GM23338 (cell line): ENCODE measurements around the gene DCAF12. TPM values are rescaled to one million over a fixed set of nuclear protein-coding genes. Genes with fewer than 3 reads are reported as not detected.

ENCODE experiments used
- ATAC-seq: fragments of 200-7000 bp; cut with Tn5 transposase; 3 replicates; pipeline ENCODE4 v1.9.1; 2020
- DNase-seq: peaks from one replicate; pipeline ENCODE4 v3.0.0-alpha.2; 2015; ENCODE audit warnings: low spot score
- H2AFZ ChIP-seq: fragments of 200-600 bp; sonication (generic); 2 replicates; pipeline ENCODE4 v1.8.0; 2016; ENCODE audit warnings: antibody characterized with exemption, mild to moderate bottlenecking, moderate library complexity
- H3F3A ChIP-seq: fragments of 200-600 bp; sonication (generic); replicated peaks from 2 replicates; pipeline ENCODE4 v1.8.0; 2017; ENCODE audit warnings: antibody characterized with exemption, mixed run types, low read depth
- H3K27ac ChIP-seq: fragments of 200-600 bp; sonication (generic); 2 replicates; pipeline ENCODE4 v1.6.1; 2016; ENCODE audit warnings: low read depth
- H3K27me3 ChIP-seq: fragments of 200-600 bp; sonication (generic); 2 replicates; pipeline ENCODE4 v1.8.0; 2016; ENCODE audit warnings: mild to moderate bottlenecking, mixed run types, moderate library complexity; ENCODE audit not compliant: insufficient read depth
- H3K36me3 ChIP-seq: fragments of 200-600 bp; sonication (generic); 2 replicates; pipeline ENCODE4 v1.8.0; 2016; ENCODE audit warnings: mild to moderate bottlenecking; ENCODE audit not compliant: insufficient read depth
- H3K4me1 ChIP-seq: fragments of 200-600 bp; sonication (generic); 2 replicates; pipeline ENCODE4 v1.8.0; 2016; ENCODE audit warnings: mild to moderate bottlenecking, moderate library complexity; ENCODE audit not compliant: insufficient read depth
- H3K4me2 ChIP-seq: fragments of 200-600 bp; sonication (generic); 2 replicates; pipeline ENCODE4 v1.7.1; 2017; ENCODE audit warnings: mixed run types
- H3K4me3 ChIP-seq: fragments of 200-600 bp; sonication (generic); 2 replicates; pipeline ENCODE4 v1.6.1; 2016; ENCODE audit warnings: mixed run types
- H3K79me2 ChIP-seq: fragments of 200-600 bp; sonication (generic); replicated peaks from 2 replicates; pipeline ENCODE4 v1.8.0; 2017; ENCODE audit warnings: mild to moderate bottlenecking; ENCODE audit not compliant: insufficient read depth
- H3K9me2 ChIP-seq: fragments of 200-600 bp; sonication (generic); 2 replicates; pipeline ENCODE4 v1.8.0; 2017; ENCODE audit not compliant: insufficient read depth
- H4K20me1 ChIP-seq: fragments of 200-600 bp; sonication (generic); replicated peaks from 2 replicates; pipeline ENCODE4 v1.8.0; 2017; ENCODE audit warnings: mild to moderate bottlenecking; ENCODE audit not compliant: insufficient read depth
- H3K27ac Mint-ChIP-seq: 2 replicates; pipeline ENCODE4 v1.8.0; 2020; ENCODE audit warnings: inconsistent platforms, mild to moderate bottlenecking, moderate library complexity, mixed read lengths
- H3K27me3 Mint-ChIP-seq: 3 replicates; pipeline ENCODE4 v1.8.0; 2022; ENCODE audit warnings: low read depth, mild to moderate bottlenecking, moderate library complexity, mixed read lengths, inconsistent platforms; ENCODE audit not compliant: insufficient read depth, poor library complexity
- H3K36me3 Mint-ChIP-seq: 3 replicates; pipeline ENCODE4 v1.8.0; 2021; ENCODE audit warnings: low read depth, mild to moderate bottlenecking, inconsistent platforms, moderate library complexity, mixed read lengths
- H3K4me1 Mint-ChIP-seq: 3 replicates; pipeline ENCODE4 v1.8.0; 2020; ENCODE audit warnings: mild to moderate bottlenecking, inconsistent platforms, mixed read lengths
- H3K4me3 Mint-ChIP-seq: 3 replicates; pipeline ENCODE4 v1.8.0; 2021; ENCODE audit warnings: moderate library complexity, mild to moderate bottlenecking, inconsistent platforms, mixed read lengths
- H3K9me3 Mint-ChIP-seq: 3 replicates; pipeline ENCODE4 v1.8.0; 2020; ENCODE audit warnings: moderate library complexity, mild to moderate bottlenecking, inconsistent platforms, mixed read lengths
- CREB1 ChIP-seq: fragments of 250-450 bp; sonication (Bioruptor Pico); IDR thresholded peaks from 2 replicates; pipeline ENCODE4 v1.5.0; 2020; ENCODE audit warnings: low read depth, mild to moderate bottlenecking, moderate library complexity
- EZH2 ChIP-seq: fragments of 200-600 bp; sonication (generic); IDR thresholded peaks from one replicate; pipeline ENCODE4 v1.8.0; 2017; ENCODE audit warnings: antibody characterized with exemption, mild to moderate bottlenecking, low read depth; ENCODE audit not compliant: unreplicated experiment
- EZH2phosphoT487 ChIP-seq: fragments of 200-600 bp; sonication (generic); IDR thresholded peaks from one replicate; pipeline ENCODE4 v1.8.1; 2018; ENCODE audit warnings: antibody characterized with exemption; ENCODE audit not compliant: unreplicated experiment
- JUNB ChIP-seq: IDR thresholded peaks from one replicate; pipeline ENCODE4 v1.6.1; 2016; ENCODE audit warnings: antibody characterized with exemption; ENCODE audit not compliant: unreplicated experiment
- NANOG ChIP-seq: IDR thresholded peaks from 2 replicates; pipeline ENCODE4 v1.6.1; 2016; ENCODE audit warnings: antibody characterized with exemption, borderline replicate concordance
- REST ChIP-seq: IDR thresholded peaks from one replicate; pipeline ENCODE4 v1.6.1; 2018; ENCODE audit warnings: antibody characterized with exemption; ENCODE audit not compliant: unreplicated experiment
- STAT1 ChIP-seq: IDR thresholded peaks from one replicate; pipeline ENCODE4 v1.6.1; 2016; ENCODE audit warnings: antibody characterized with exemption; ENCODE audit not compliant: unreplicated experiment
- ZNF114 ChIP-seq: fragments of 250-450 bp; sonication (Bioruptor Pico); IDR thresholded peaks from 2 replicates; pipeline ENCODE4 v1.5.0; 2020; ENCODE audit warnings: mild to moderate bottlenecking, moderate library complexity
- ZNF331 ChIP-seq: fragments of 250-450 bp; sonication (Bioruptor Pico); IDR thresholded peaks from 2 replicates; pipeline ENCODE4 v1.5.0; 2020; ENCODE audit warnings: low read depth, mild to moderate bottlenecking, moderate library complexity
- polyA plus RNA-seq: library from polyadenylated mRNA; unstranded; fragments of >200 nt; fragmentation: Nextera tagmentation; extraction: Ambion mirVana; gene quantifications from 2 replicates; pipeline ENCODE4 v1.2.1, GENCODE V29; 2016
- total RNA-seq: library from RNA; depleted of rRNA; stranded (reverse); fragments of >200 nt; shearing (Covaris generic); gene quantifications from 2 replicates; pipeline ENCODE4 v1.2.3, GENCODE V29; 2014
- TF ChIP-seq, protein P1 (sequence below): IDR thresholded peaks from 2 replicates; pipeline ENCODE4 v1.6.1; 2016; ENCODE audit warnings: antibody characterized with exemption
- TF ChIP-seq, protein P2 (sequence below), 2 experiments: fragments of 200-600 bp in 1 of 2; sonication (generic) in 1 of 2; conservative IDR thresholded peaks; 2 replicates each; pipeline versions ENCODE4 v1.5.1 to v1.6.1; 2016 to 2017; ENCODE audit warnings: antibody characterized with exemption in 2 of 2, low read depth in 2 of 2, mild to moderate bottlenecking in 2 of 2, moderate library complexity in 1 of 2

The DCAF12 gene
- total and polyA plus RNA-seq, 2 experiments from 2014 or later: 9.5 to 20.7 TPM

GRCh38 chr9:34037626-34038025, 88.9 kb downstream of the DCAF12 start:
- Mint-ChIP-seq H3K27me3 (peaks cover 6% of the 10 kb centered on the region), H3K4me3 (no peak overlapping the region), H3K27ac (no peak overlapping the region), H3K4me1 (no peaks in the 10 kb centered on the region; the same call in 2 of the 3 replicates), H3K9me3 (peaks cover 12% of the 10 kb centered on the region; the same call in 2 of the 3 replicates), H3K36me3 (peaks cover 68% of the 10 kb centered on the region)
- ATAC-seq (no peak), DNase-seq (no peak)
- Histone ChIP-seq H3K9me2 (no peaks in the 10 kb centered on the region), H3K4me1 (no peaks in the 10 kb centered on the region), H3K36me3 (peaks cover 11% of the 10 kb centered on the region), H3K79me2 (peaks cover 91% of the 10 kb centered on the region), H2AFZ (no peak overlapping the region), H4K20me1 (peaks cover 35% of the 10 kb centered on the region), H3K27ac (no peak overlapping the region), H3K4me2 (no peak overlapping the region), H3K27me3 (no peaks in the 10 kb centered on the region), H3F3A (no peaks in the 10 kb centered on the region), H3K4me3 (no peak overlapping the region)
- no peak for TF ChIP-seq ZNF114 (CRISPR knock-in tag)
- no peak for TF ChIP-seq EZH2phosphoT487
- TF ChIP-seq, protein P1, sequence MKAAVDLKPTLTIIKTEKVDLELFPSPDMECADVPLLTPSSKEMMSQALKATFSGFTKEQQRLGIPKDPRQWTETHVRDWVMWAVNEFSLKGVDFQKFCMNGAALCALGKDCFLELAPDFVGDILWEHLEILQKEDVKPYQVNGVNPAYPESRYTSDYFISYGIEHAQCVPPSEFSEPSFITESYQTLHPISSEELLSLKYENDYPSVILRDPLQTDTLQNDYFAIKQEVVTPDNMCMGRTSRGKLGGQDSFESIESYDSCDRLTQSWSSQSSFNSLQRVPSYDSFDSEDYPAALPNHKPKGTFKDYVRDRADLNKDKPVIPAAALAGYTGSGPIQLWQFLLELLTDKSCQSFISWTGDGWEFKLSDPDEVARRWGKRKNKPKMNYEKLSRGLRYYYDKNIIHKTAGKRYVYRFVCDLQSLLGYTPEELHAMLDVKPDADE: no peak
- TF ChIP-seq CREB1 (CRISPR knock-in tag): no peak
- no peak for TF ChIP-seq JUNB
- TF ChIP-seq NANOG: no peak
- no peak for TF ChIP-seq STAT1
- TF ChIP-seq ZNF331: no peak
- TF ChIP-seq EZH2: no peak
- TF ChIP-seq, protein P2, sequence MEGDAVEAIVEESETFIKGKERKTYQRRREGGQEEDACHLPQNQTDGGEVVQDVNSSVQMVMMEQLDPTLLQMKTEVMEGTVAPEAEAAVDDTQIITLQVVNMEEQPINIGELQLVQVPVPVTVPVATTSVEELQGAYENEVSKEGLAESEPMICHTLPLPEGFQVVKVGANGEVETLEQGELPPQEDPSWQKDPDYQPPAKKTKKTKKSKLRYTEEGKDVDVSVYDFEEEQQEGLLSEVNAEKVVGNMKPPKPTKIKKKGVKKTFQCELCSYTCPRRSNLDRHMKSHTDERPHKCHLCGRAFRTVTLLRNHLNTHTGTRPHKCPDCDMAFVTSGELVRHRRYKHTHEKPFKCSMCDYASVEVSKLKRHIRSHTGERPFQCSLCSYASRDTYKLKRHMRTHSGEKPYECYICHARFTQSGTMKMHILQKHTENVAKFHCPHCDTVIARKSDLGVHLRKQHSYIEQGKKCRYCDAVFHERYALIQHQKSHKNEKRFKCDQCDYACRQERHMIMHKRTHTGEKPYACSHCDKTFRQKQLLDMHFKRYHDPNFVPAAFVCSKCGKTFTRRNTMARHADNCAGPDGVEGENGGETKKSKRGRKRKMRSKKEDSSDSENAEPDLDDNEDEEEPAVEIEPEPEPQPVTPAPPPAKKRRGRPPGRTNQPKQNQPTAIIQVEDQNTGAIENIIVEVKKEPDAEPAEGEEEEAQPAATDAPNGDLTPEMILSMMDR (conservative IDR thresholded peaks at IDR 0.05; ENCODE audit: low read depth in 2 of 2): no peak

DNA sequence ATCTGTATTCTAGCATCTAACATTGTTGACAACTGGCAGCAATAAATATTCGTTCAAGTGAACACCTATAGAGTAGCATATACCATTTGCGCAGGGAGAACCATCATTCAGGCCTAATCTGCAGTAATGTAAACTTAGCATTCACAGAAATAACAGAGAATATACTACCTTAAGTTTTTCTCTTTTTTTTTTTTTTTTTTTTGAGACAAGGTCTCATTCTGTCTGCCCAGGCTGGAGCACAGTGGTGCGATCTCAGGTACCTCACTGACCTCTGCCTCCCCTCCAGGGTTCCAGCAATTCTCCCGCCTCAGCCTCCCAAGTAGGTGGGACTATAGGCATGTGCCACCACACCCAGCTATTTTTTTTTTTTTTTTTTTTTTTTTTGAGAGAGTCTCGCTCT, 89.9 kb downstream of the DCAF12 start:
- Histone ChIP-seq H3K79me2 (peaks cover 91% of the 10 kb centered on the region), H3F3A (no peaks in the 10 kb centered on the region), H3K4me3 (no peak overlapping the region), H3K27ac (peak overlapping the region; percentile 30; the same call in 1 of the 2 replicates), H3K9me2 (no peaks in the 10 kb centered on the region), H4K20me1 (peaks cover 39% of the 10 kb centered on the region), H2AFZ (no peak overlapping the region), H3K27me3 (no peaks in the 10 kb centered on the region), H3K36me3 (peaks cover 15% of the 10 kb centered on the region), H3K4me2 (no peak overlapping the region), H3K4me1 (no peaks in the 10 kb centered on the region)
- Mint-ChIP-seq H3K9me3 (peaks cover 12% of the 10 kb centered on the region; the same call in 2 of the 3 replicates), H3K4me1 (no peaks in the 10 kb centered on the region; the same call in 2 of the 3 replicates), H3K4me3 (no peak overlapping the region), H3K27me3 (peaks cover 11% of the 10 kb centered on the region), H3K36me3 (peaks cover 64% of the 10 kb centered on the region), H3K27ac (no peak overlapping the region)
- DNase-seq (no peak), ATAC-seq (no peak)
- TF ChIP-seq, protein P2 (conservative IDR thresholded peaks at IDR 0.05; ENCODE audit: low read depth in 2 of 2): no peak
- no peak for TF ChIP-seq REST
- no peak for TF ChIP-seq STAT1
- TF ChIP-seq JUNB: no peak
- no peak for TF ChIP-seq EZH2phosphoT487
- TF ChIP-seq, protein P1: no peak
- TF ChIP-seq ZNF331: no peak
